Heart left ventricle (tissue), 16 donors: Measurements from ENCODE around the gene OR2C1. TPM values are rescaled to one million over a fixed set of nuclear protein-coding genes. Genes with fewer than 3 reads are reported as not detected.
A peak's percentile ranks its signal among the peaks of the same experiment; 100 is the strongest.

Experiments used
- ATAC-seq, 4 donors: fragments of 200-7000 bp; cut with Tn5 transposase; one replicate each; pipeline ENCODE4 v1.9.1; 2020 to 2022; ENCODE audit warnings: moderate library complexity in 4 of 4, mild to moderate bottlenecking in 3 of 4, moderate number of reproducible peaks in 1 of 4
- DNase-seq, 5 donors: peaks; one replicate each; pipeline ENCODE4 v3.0.0-alpha.2; 2020
- H3K27ac ChIP-seq, 12 donors: fragments of 200-600 bp; sonication (generic) in 4 of 12; one replicate each; pipeline versions ENCODE4 v1.5.0 to v1.8.0; 2016 to 2022; ENCODE audit warnings: mild to moderate bottlenecking in 2 of 12
- H3K27me3 ChIP-seq, 9 donors: fragments of 200-600 bp; sonication (generic) in 2 of 9; one replicate each; pipeline versions ENCODE4 v1.5.1 to v1.8.0; 2016 to 2022; ENCODE audit warnings: mild to moderate bottlenecking in 3 of 9
- H3K36me3 ChIP-seq, 9 donors: fragments of 200-600 bp; sonication (generic) in 2 of 9; one replicate each; pipeline versions ENCODE4 v1.5.0 to v1.8.0; 2018 to 2022; ENCODE audit warnings: mild to moderate bottlenecking in 2 of 9
- H3K4me1 ChIP-seq, 12 donors: fragments of 200-600 bp; sonication (generic) in 4 of 12; one replicate each; pipeline versions ENCODE4 v1.5.0 to v1.8.0; 2016 to 2022; ENCODE audit warnings: mild to moderate bottlenecking in 3 of 12
- H3K4me3 ChIP-seq, 12 donors: fragments of 200-600 bp; sonication (generic) in 4 of 12; one replicate each; pipeline versions ENCODE4 v1.5.0 to v1.8.0; 2017 to 2022; ENCODE audit warnings: mild to moderate bottlenecking in 9 of 12, moderate library complexity in 4 of 12
- H3K9me3 ChIP-seq, 12 donors: fragments of 200-600 bp; sonication (generic) in 4 of 12; one replicate each; pipeline versions ENCODE4 v1.5.0 to v1.8.0; 2016 to 2022; ENCODE audit warnings: mild to moderate bottlenecking in 1 of 12
- CTCF ChIP-seq, 12 donors: fragments of 200-600 bp; sonication (generic) in 4 of 12; IDR thresholded peaks; one replicate each; pipeline versions ENCODE4 v1.5.0 to v1.8.0; 2018 to 2022; ENCODE audit warnings: antibody characterized with exemption in 12 of 12, mild to moderate bottlenecking in 5 of 12
- POLR2A ChIP-seq, 2 donors: fragments of 450-650 bp; IDR thresholded peaks; one replicate each; pipeline ENCODE4 v1.6.1; 2017; ENCODE audit warnings: antibody characterized with exemption in 2 of 2, mild to moderate bottlenecking in 2 of 2, moderate library complexity in 2 of 2
- WGBS, 4 donors: extraction: QIAGEN DNeasy Blood & Tissue Kit in 2 of 4; methylation state at CpG; one replicate each; pipeline versions ENCODE4 v1.1.5 to v1.1.7; 2013 to 2018; 5-methylcytosine and 5-hydroxymethylcytosine counted together
- intact Hi-C, 10 donors: fragments of 100-400 bp; cut with DNase I; formaldehyde crosslinking; loops; one replicate each; pipeline versions ENCODE4 v1.11.1 to v1.14.2; 2022
- polyA plus RNA-seq, 2 donors: library from polyadenylated mRNA; stranded (reverse); fragments of 200-250 nt; gene quantifications; one replicate each; pipeline ENCODE4 v1.2.3, GENCODE V29; 2013
- total RNA-seq, 9 donors: library from RNA; depleted of rRNA in 2 of 9; stranded (reverse); fragments of >200 nt in 2 of 9; fragmentation: NEBNext Ultra II Directional in 3 of 9; extraction: Animal tissue kit (Norgen Biotek cat#: 25700) in 3 of 9; gene quantifications; one replicate each; pipeline versions ENCODE4 v1.1.0 to v1.2.4, GENCODE V29; 2016 to 2023
- donor health status: ischemic (EF 13 %, LVEDD 7.1; RV severe dilation, severe dysfunction).
- donor health status: healthy with polysubstance abuse.
- donor health status: DM: no; HTN: yes; CAD: no.
- donor health status: DM: no; HTN: no; CAD: no.
- donor health status: ischemic (EF 25% LVEDD 6.9; RV normal size, moderate dysfunction).
- donor health status: ischemic (EF 25% LVEDD 5.7; RV mildly dilated, moderate dysfunction).
- donor health status: healthy.
- donor health status: DM: yes; HTN: yes; CAD: no.
- donor health status: ischemic (EF 35%, LVEDD 5.7; RV mildly dilated, moderate dysfunction).
- donor health status: nonischemic (EF 11% LVEDD 7.7; RV severe dilation, severe dysfunction).
- donor health status: DM: yes; HTN: yes; CAD: no.
- donor health status: PGD.
- donor health status: ischemic (EF 29% LVEDD 5.4; RV normal size, mild dysfunction).
- donor health status: nonischemic (EF 23%, LVEDD 6.1; RV moderate dilation, normal function).

OR2C1 gene
- total and polyA plus RNA-seq, 11 donors: 0.36 TPM; not detected in 10

GRCh38 chr16:3400779-3401688, 45.3 kb downstream of the OR2C1 start, which contains the start of the genes ZNF174 and ZSCAN32:
Gene ZNF174 (plus strand): TSS chr16:3401215. CDS start chr16:3402005, 790 bp downstream.
Gene ZSCAN32 (minus strand): TSS chr16:3401004. CDS start chr16:3397557, 3,447 bp downstream.
- no peaks in the 10 kb centered on the region for H3K27me3 ChIP-seq
- H3K9me3 ChIP-seq: peaks cover 0 to 65% (median 15%) of the 10 kb centered on the region in 12 donors
- whole genome bisulfite sequencing, 4 donors: 0% methylated on average over 46 to 95 of the region's 95 CpGs
- H3K36me3 ChIP-seq: peaks cover 1 to 63% (median 33%) of the 10 kb centered on the region in 9 donors
- intact Hi-C loops: loop anchor here in 9 of 10 donors (1.0 to 10.0 kb wide), 13 partner anchors 36 to 104 kb away; partner anchors contain the start of genes CLUAP1 (in 3 of the 9), NAA60 (in 2 of the 9), ZNF597 (in 2 of the 9) and C16orf90 (in 1 of the 9)
- H3K4me1 ChIP-seq: peaks cover 0 to 33% (median 18%) of the 10 kb centered on the region in 12 donors
- H3K27ac ChIP-seq: peak within 1 kb of the TSS; percentile 22 to 93 (median 86)
- peak in 3 of 12 donors; percentile 13 to 44 (median 16) for TF ChIP-seq CTCF (IDR thresholded peaks at IDR 0.05)
- peak in 1 of 2 donors; percentile 76 for TF ChIP-seq POLR2A (IDR thresholded peaks at IDR 0.05)
- H3K4me3 ChIP-seq: peak within 1 kb of the TSS; percentile 39 to 99 (median 90)
- ATAC-seq: peak; percentile 100
- DNase-seq: peak; percentile 98 to 99 (median 99)

GRCh38 chr16:3401719-3402397, 46.2 kb downstream of the OR2C1 start:
- intact Hi-C loops: loop anchor here in 9 of 10 donors (1.0 to 10.0 kb wide), 13 partner anchors 37 to 103 kb away; partner anchors contain the start of genes CLUAP1 (in 3 of the 9), NAA60 (in 2 of the 9), ZNF597 (in 2 of the 9) and C16orf90 (in 1 of the 9)
- H3K27ac ChIP-seq: peak overlapping the region; percentile 22 to 93 (median 84)
- 26 to 31% (median 28%) methylated on average over 17 of the region's 17 CpGs for WGBS, 4 donors

More at GRCh38 chr16:3401719-3402397, 46.2 kb downstream of the OR2C1 start:
- H3K27me3 ChIP-seq: no peaks in the 10 kb centered on the region
- ATAC-seq (no peak), DNase-seq (no peak)
- TF ChIP-seq POLR2A (IDR thresholded peaks at IDR 0.05) (no peak), CTCF (IDR thresholded peaks at IDR 0.05) (no peak)
- H3K9me3 ChIP-seq: peaks cover 0 to 65% (median 23%) of the 10 kb centered on the region in 12 donors
- peak overlapping the region; percentile 39 to 99 (median 90) for H3K4me3 ChIP-seq
- peaks cover 0 to 33% (median 18%) of the 10 kb centered on the region in 12 donors for H3K4me1 ChIP-seq
- peaks cover 5 to 63% (median 37%) of the 10 kb centered on the region in 9 donors for H3K36me3 ChIP-seq

Other genes starting within 250 kb of the OR2C1 start
- 10 to 100 TPM in 2 of 9 donors, 1 to 10 TPM in 7; 7.4 to 19.8 (median 8.1) TPM for gene ZNF205, start 243.3 kb upstream of the OR2C1 start, total RNA-seq
- 10 to 100 TPM; 13.9 to 17.0 TPM for gene ZNF205, start 243.3 kb upstream of the OR2C1 start, polyA plus RNA-seq
- 10 to 100 TPM in 2 of 9 donors, 1 to 10 TPM in 7; 6.7 to 14.3 (median 8.2) TPM for gene ZNF213, start 220.9 kb upstream of the OR2C1 start, total RNA-seq
- gene ZNF213, start 220.9 kb upstream of the OR2C1 start, polyA plus RNA-seq: 10 to 100 TPM in 1 of 2 donors, 1 to 10 TPM in 1; 8.7 to 14.2 TPM
- gene OR1F1, start 167.7 kb upstream of the OR2C1 start, total RNA-seq: not detected
- not detected for gene OR1F1, start 167.7 kb upstream of the OR2C1 start, polyA plus RNA-seq
- 1 to 10 TPM; 4.8 to 8.7 (median 6.5) TPM for gene ZNF200, start 120.7 kb upstream of the OR2C1 start, total RNA-seq
- gene ZNF200, start 120.7 kb upstream of the OR2C1 start, polyA plus RNA-seq: 1 to 10 TPM; 2.7 to 4.7 TPM
- 1 to 10 TPM in 4 of 9 donors, under 1 TPM in 5; 0.39 to 4.3 (median 0.91) TPM for gene MEFV, start 99.3 kb upstream of the OR2C1 start, total RNA-seq
- gene MEFV, start 99.3 kb upstream of the OR2C1 start, polyA plus RNA-seq: under 1 TPM; 0.23 to 0.33 TPM
- gene ZNF263, start 72.4 kb upstream of the OR2C1 start, total RNA-seq: 10 to 100 TPM in 4 of 9 donors, 1 to 10 TPM in 5; 6.4 to 18.7 (median 9.6) TPM
- gene ZNF263, start 72.4 kb upstream of the OR2C1 start, polyA plus RNA-seq: 10 to 100 TPM in 1 of 2 donors, 1 to 10 TPM in 1; 5.3 to 16.6 TPM
- 10 to 100 TPM in 1 of 9 donors, 1 to 10 TPM in 8; 4.6 to 10.4 (median 8.2) TPM for gene TIGD7, start 50.5 kb upstream of the OR2C1 start, total RNA-seq
- gene TIGD7, start 50.5 kb upstream of the OR2C1 start, polyA plus RNA-seq: 1 to 10 TPM; 2.9 to 7.4 TPM
- gene ZNF75A, start 50.4 kb upstream of the OR2C1 start, total RNA-seq: 10 to 100 TPM; 13.3 to 27.3 (median 18.1) TPM
- 10 to 100 TPM; 12.3 to 22.0 TPM for gene ZNF75A, start 50.4 kb upstream of the OR2C1 start, polyA plus RNA-seq
- 1 to 10 TPM; 5.4 to 9.5 (median 7.5) TPM for gene ZSCAN32, start 45.1 kb downstream of the OR2C1 start, total RNA-seq
- 1 to 10 TPM; 5.3 to 9.1 TPM for gene ZSCAN32, start 45.1 kb downstream of the OR2C1 start, polyA plus RNA-seq
- 10 to 100 TPM in 5 of 9 donors, 1 to 10 TPM in 4; 8.4 to 21.0 (median 10.6) TPM for gene ZNF174, start 45.3 kb downstream of the OR2C1 start, total RNA-seq
- 1 to 10 TPM; 7.9 to 8.1 TPM for gene ZNF174, start 45.3 kb downstream of the OR2C1 start, polyA plus RNA-seq
- gene ZNF597, start 87.6 kb downstream of the OR2C1 start, total RNA-seq: 1 to 10 TPM; 1.5 to 3.3 (median 1.8) TPM
- 1 to 10 TPM in 1 of 2 donors, under 1 TPM in 1; 0.65 to 1.4 TPM for gene ZNF597, start 87.6 kb downstream of the OR2C1 start, polyA plus RNA-seq
- gene NAA60, start 87.8 kb downstream of the OR2C1 start, total RNA-seq: 10 to 100 TPM; 30.3 to 61.9 (median 37.0) TPM
- gene NAA60, start 87.8 kb downstream of the OR2C1 start, polyA plus RNA-seq: 10 to 100 TPM; 38.6 to 39.1 TPM
- gene C16orf90, start 139.6 kb downstream of the OR2C1 start, total RNA-seq: not detected
- gene C16orf90, start 139.6 kb downstream of the OR2C1 start, polyA plus RNA-seq: not detected
- 10 to 100 TPM in 8 of 9 donors, 1 to 10 TPM in 1; 8.4 to 22.1 (median 15.7) TPM for gene CLUAP1, start 145.1 kb downstream of the OR2C1 start, total RNA-seq
- 10 to 100 TPM in 1 of 2 donors, 1 to 10 TPM in 1; 4.9 to 18.0 TPM for gene CLUAP1, start 145.1 kb downstream of the OR2C1 start, polyA plus RNA-seq
- gene NLRC3, start 221.5 kb downstream of the OR2C1 start, total RNA-seq: 1 to 10 TPM in 5 of 9 donors, under 1 TPM in 4; 0.61 to 2.9 (median 1.1) TPM
- under 1 TPM; 0.44 to 0.57 TPM for gene NLRC3, start 221.5 kb downstream of the OR2C1 start, polyA plus RNA-seq